WTC11 (cell line): ENCODE measurements around the gene NAA60. TPM values are rescaled to one million over a fixed set of nuclear protein-coding genes. Genes with fewer than 3 reads are reported as not detected.

Experiments
- ATAC-seq: fragments of 200-7000 bp; cut with Tn5 transposase; 2 replicates; pipeline ENCODE4 v1.10.0; 2021; ENCODE audit warnings: mild to moderate bottlenecking, moderate library complexity
- CTCF ChIA-PET: fragments of 300-600 bp; sonication (Branson Sonifier 250); formaldehyde crosslinking; loops from one replicate; lab custom pipeline; 2021; ENCODE audit warnings: antibody characterized with exemption; lab: Charles Lee
- POLR2A ChIA-PET: fragments of 350-600 bp; sonication (Branson Sonifier 250); formaldehyde crosslinking; loops from one replicate; lab custom pipeline; 2021; ENCODE audit warnings: antibody characterized with exemption; lab: Charles Lee
- DNase-seq: peaks from one replicate; pipeline ENCODE4 v3.0.0; 2021; ENCODE audit warnings: low spot score
- H3K27ac Mint-ChIP-seq: 2 replicates; pipeline ENCODE4 v1.8.0; 2021; ENCODE audit warnings: mixed read lengths
- H3K27me3 Mint-ChIP-seq: 2 replicates; pipeline ENCODE4 v1.8.0; 2021; ENCODE audit warnings: low read depth, mild to moderate bottlenecking, moderate library complexity, mixed read lengths
- H3K36me3 Mint-ChIP-seq: 2 replicates; pipeline ENCODE4 v1.8.0; 2021; ENCODE audit warnings: mixed read lengths
- H3K4me1 Mint-ChIP-seq: 2 replicates; pipeline ENCODE4 v1.8.0; 2022; ENCODE audit warnings: mixed read lengths
- H3K4me3 Mint-ChIP-seq: 2 replicates; pipeline ENCODE4 v1.8.0; 2021; ENCODE audit warnings: mild to moderate bottlenecking, moderate library complexity, mixed read lengths
- H3K9me3 Mint-ChIP-seq: 2 replicates; pipeline ENCODE4 v1.8.0; 2021; ENCODE audit warnings: mixed read lengths
- AR ChIP-seq: fragments of 250-450 bp; sonication (Bioruptor Pico); IDR thresholded peaks from 2 replicates; pipeline ENCODE4 v1.9.0; 2021; ENCODE audit warnings: mild to moderate bottlenecking
- ATF6 ChIP-seq: sonication (generic); formaldehyde crosslinking; IDR thresholded peaks from 2 replicates; pipeline ENCODE4 v1.8.1; 2023; ENCODE audit warnings: mild to moderate bottlenecking, missing genetic modification reagents
- FOXK1 ChIP-seq: sonication (generic); formaldehyde crosslinking; IDR thresholded peaks from 2 replicates; pipeline ENCODE4 v1.8.0; 2022; ENCODE audit warnings: mild to moderate bottlenecking, moderate library complexity, missing genetic modification reagents
- GABPB1 ChIP-seq: sonication (generic); formaldehyde crosslinking; IDR thresholded peaks from 2 replicates; pipeline ENCODE4 v1.8.1; 2023; ENCODE audit warnings: mild to moderate bottlenecking, missing genetic modification reagents
- GRHL2 ChIP-seq: fragments of 250-450 bp; sonication (Bioruptor Pico); IDR thresholded peaks from 2 replicates; pipeline ENCODE4 v1.8.0; 2022; ENCODE audit warnings: mild to moderate bottlenecking, moderate library complexity; ENCODE audit not compliant: insufficient replicate concordance, severe bottlenecking
- GTF2I ChIP-seq: fragments of 250-450 bp; sonication (Bioruptor Pico); conservative IDR thresholded peaks from 2 replicates; pipeline ENCODE4 v1.4.0; 2021; ENCODE audit warnings: mild to moderate bottlenecking
- IRF2 ChIP-seq: sonication (generic); formaldehyde crosslinking; IDR thresholded peaks from 2 replicates; pipeline ENCODE4 v1.8.0; 2022; ENCODE audit warnings: low read depth, missing genetic modification reagents, borderline replicate concordance
- JUN ChIP-seq: sonication (generic); formaldehyde crosslinking; IDR thresholded peaks from 2 replicates; pipeline ENCODE4 v1.8.0; 2023; ENCODE audit warnings: mild to moderate bottlenecking, missing genetic modification reagents
- NFE2L1 ChIP-seq: sonication (generic); formaldehyde crosslinking; IDR thresholded peaks from 2 replicates; pipeline ENCODE4 v1.8.1; 2023; ENCODE audit warnings: missing genetic modification reagents
- NR2C2 ChIP-seq: sonication (generic); formaldehyde crosslinking; IDR thresholded peaks from 2 replicates; pipeline ENCODE4 v1.8.0; 2022; ENCODE audit warnings: mild to moderate bottlenecking, missing genetic modification reagents
- SOX15 ChIP-seq: fragments of 250-450 bp; sonication (Bioruptor Pico); IDR thresholded peaks from 2 replicates; pipeline ENCODE4 v1.9.0; 2021; ENCODE audit warnings: mild to moderate bottlenecking
- TCF7 ChIP-seq: sonication (generic); formaldehyde crosslinking; IDR thresholded peaks from 2 replicates; pipeline ENCODE4 v1.8.0; 2022; ENCODE audit warnings: mild to moderate bottlenecking, low read depth, missing genetic modification reagents, moderate library complexity
- TEAD4 ChIP-seq: sonication (generic); formaldehyde crosslinking; IDR thresholded peaks from 2 replicates; pipeline ENCODE4 v1.8.0; 2022; ENCODE audit warnings: mild to moderate bottlenecking, missing genetic modification reagents
- ZBTB21 ChIP-seq: sonication (generic); formaldehyde crosslinking; IDR thresholded peaks from 2 replicates; pipeline ENCODE4 v1.8.1; 2023; ENCODE audit warnings: mild to moderate bottlenecking, missing genetic modification reagents, borderline replicate concordance
- ZBTB43 ChIP-seq: sonication (generic); formaldehyde crosslinking; IDR thresholded peaks from 2 replicates; pipeline ENCODE4 v1.8.1; 2023; ENCODE audit warnings: mild to moderate bottlenecking, missing genetic modification reagents
- ZNF232 ChIP-seq: sonication (generic); formaldehyde crosslinking; IDR thresholded peaks from 2 replicates; pipeline ENCODE4 v1.8.0; 2022; ENCODE audit warnings: mild to moderate bottlenecking, missing genetic modification reagents
- total RNA-seq: library from RNA; stranded (reverse); gene quantifications from 3 replicates; pipeline ENCODE4 v1.2.3, GENCODE V29; 2021
- TF ChIP-seq, protein P1 (sequence below): sonication (generic); formaldehyde crosslinking; IDR thresholded peaks from 2 replicates; pipeline ENCODE4 v1.8.1; 2022; ENCODE audit warnings: low read depth, missing genetic modification reagents, borderline replicate concordance
- TF ChIP-seq, protein P2 (sequence below): fragments of 250-450 bp; sonication (Bioruptor Pico); IDR thresholded peaks from 2 replicates; pipeline ENCODE4 v1.9.0; 2021; ENCODE audit warnings: mild to moderate bottlenecking, borderline replicate concordance

The NAA60 gene
- total RNA-seq, 1 experiment from 2014 or later, result 50.3 TPM

GRCh38 chr16:3519581-3519980, 76.1 kb downstream of the NAA60 start:
- H3K9me3 Mint-ChIP-seq, result no peaks in the 10 kb centered on the region
- ChIA-PET CTCF (no interaction called here), POLR2A (no interaction called here)
- H3K27ac Mint-ChIP-seq, result no peak overlapping the region
- peaks cover 2% of the 10 kb centered on the region; the same call in 1 of the 2 replicates for H3K4me1 Mint-ChIP-seq
- TF ChIP-seq NR2C2 (CRISPR knock-in tag), result no peak
- TF ChIP-seq SOX15, result no peak
- TF ChIP-seq AR (CRISPR knock-in tag), result no peak
- TF ChIP-seq TEAD4 (CRISPR knock-in tag), result no peak
- TF ChIP-seq TCF7 (CRISPR knock-in tag), result no peak
- no peak for TF ChIP-seq JUN (CRISPR knock-in tag)
- TF ChIP-seq IRF2 (CRISPR knock-in tag), result no peak
- no peak for TF ChIP-seq GABPB1 (CRISPR knock-in tag)
- TF ChIP-seq ATF6 (CRISPR knock-in tag), result no peak
- TF ChIP-seq ZBTB21 (CRISPR knock-in tag), result no peak
- TF ChIP-seq FOXK1 (CRISPR knock-in tag), result no peak
- no peak for TF ChIP-seq ZNF232
- TF ChIP-seq GRHL2 (CRISPR knock-in tag), result no peak
- no peak for TF ChIP-seq NFE2L1 (CRISPR knock-in tag)
- peaks cover 24% of the 10 kb centered on the region for H3K36me3 Mint-ChIP-seq
- DNase-seq (no peak), ATAC-seq (no peak)
- H3K27me3 Mint-ChIP-seq, result no peaks in the 10 kb centered on the region
- H3K4me3 Mint-ChIP-seq, result no peak overlapping the region

- H3K9me3 Mint-ChIP-seq, result no peaks in the 10 kb centered on the region
- H3K36me3 Mint-ChIP-seq, result peaks cover 24% of the 10 kb centered on the region
- CTCF ChIA-PET, result no interaction called here
- TF ChIP-seq GTF2I (CRISPR knock-in tag) (no peak), ZBTB43 (no peak), FOXK1 (CRISPR knock-in tag) (no peak), ZBTB21 (CRISPR knock-in tag) (no peak)
- TF ChIP-seq, protein P1, sequence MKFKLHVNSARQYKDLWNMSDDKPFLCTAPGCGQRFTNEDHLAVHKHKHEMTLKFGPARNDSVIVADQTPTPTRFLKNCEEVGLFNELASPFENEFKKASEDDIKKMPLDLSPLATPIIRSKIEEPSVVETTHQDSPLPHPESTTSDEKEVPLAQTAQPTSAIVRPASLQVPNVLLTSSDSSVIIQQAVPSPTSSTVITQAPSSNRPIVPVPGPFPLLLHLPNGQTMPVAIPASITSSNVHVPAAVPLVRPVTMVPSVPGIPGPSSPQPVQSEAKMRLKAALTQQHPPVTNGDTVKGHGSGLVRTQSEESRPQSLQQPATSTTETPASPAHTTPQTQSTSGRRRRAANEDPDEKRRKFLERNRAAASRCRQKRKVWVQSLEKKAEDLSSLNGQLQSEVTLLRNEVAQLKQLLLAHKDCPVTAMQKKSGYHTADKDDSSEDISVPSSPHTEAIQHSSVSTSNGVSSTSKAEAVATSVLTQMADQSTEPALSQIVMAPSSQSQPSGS (CRISPR knock-in tag), result no peak
- TF ChIP-seq, protein P2, sequence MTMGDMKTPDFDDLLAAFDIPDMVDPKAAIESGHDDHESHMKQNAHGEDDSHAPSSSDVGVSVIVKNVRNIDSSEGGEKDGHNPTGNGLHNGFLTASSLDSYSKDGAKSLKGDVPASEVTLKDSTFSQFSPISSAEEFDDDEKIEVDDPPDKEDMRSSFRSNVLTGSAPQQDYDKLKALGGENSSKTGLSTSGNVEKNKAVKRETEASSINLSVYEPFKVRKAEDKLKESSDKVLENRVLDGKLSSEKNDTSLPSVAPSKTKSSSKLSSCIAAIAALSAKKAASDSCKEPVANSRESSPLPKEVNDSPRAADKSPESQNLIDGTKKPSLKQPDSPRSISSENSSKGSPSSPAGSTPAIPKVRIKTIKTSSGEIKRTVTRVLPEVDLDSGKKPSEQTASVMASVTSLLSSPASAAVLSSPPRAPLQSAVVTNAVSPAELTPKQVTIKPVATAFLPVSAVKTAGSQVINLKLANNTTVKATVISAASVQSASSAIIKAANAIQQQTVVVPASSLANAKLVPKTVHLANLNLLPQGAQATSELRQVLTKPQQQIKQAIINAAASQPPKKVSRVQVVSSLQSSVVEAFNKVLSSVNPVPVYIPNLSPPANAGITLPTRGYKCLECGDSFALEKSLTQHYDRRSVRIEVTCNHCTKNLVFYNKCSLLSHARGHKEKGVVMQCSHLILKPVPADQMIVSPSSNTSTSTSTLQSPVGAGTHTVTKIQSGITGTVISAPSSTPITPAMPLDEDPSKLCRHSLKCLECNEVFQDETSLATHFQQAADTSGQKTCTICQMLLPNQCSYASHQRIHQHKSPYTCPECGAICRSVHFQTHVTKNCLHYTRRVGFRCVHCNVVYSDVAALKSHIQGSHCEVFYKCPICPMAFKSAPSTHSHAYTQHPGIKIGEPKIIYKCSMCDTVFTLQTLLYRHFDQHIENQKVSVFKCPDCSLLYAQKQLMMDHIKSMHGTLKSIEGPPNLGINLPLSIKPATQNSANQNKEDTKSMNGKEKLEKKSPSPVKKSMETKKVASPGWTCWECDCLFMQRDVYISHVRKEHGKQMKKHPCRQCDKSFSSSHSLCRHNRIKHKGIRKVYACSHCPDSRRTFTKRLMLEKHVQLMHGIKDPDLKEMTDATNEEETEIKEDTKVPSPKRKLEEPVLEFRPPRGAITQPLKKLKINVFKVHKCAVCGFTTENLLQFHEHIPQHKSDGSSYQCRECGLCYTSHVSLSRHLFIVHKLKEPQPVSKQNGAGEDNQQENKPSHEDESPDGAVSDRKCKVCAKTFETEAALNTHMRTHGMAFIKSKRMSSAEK, result no peak
- H3K4me3 Mint-ChIP-seq, result no peak overlapping the region
- POLR2A ChIA-PET, result no interaction called here
- H3K27ac Mint-ChIP-seq, result no peak overlapping the region
- peaks cover 2% of the 10 kb centered on the region; the same call in 1 of the 2 replicates for H3K4me1 Mint-ChIP-seq
- no peak for DNase-seq
- H3K27me3 Mint-ChIP-seq, result no peaks in the 10 kb centered on the region
- ATAC-seq, result no peak
Measured at GRCh38 chr16:3520413-3520812, 76.9 kb downstream of the NAA60 start.
